GM20431 (cell line): ENCODE results near the gene CRTAC1.

Experiments
- in situ Hi-C: fragments of 300-500 bp; cut with MseI, MboI; formaldehyde crosslinking; loops from one replicate; pipeline ENCODE4 v1.15.0; 2020; ENCODE audit warnings: low sequenced_read_pairs; ENCODE audit not compliant: unreplicated experiment

The CRTAC1 gene, protein sequence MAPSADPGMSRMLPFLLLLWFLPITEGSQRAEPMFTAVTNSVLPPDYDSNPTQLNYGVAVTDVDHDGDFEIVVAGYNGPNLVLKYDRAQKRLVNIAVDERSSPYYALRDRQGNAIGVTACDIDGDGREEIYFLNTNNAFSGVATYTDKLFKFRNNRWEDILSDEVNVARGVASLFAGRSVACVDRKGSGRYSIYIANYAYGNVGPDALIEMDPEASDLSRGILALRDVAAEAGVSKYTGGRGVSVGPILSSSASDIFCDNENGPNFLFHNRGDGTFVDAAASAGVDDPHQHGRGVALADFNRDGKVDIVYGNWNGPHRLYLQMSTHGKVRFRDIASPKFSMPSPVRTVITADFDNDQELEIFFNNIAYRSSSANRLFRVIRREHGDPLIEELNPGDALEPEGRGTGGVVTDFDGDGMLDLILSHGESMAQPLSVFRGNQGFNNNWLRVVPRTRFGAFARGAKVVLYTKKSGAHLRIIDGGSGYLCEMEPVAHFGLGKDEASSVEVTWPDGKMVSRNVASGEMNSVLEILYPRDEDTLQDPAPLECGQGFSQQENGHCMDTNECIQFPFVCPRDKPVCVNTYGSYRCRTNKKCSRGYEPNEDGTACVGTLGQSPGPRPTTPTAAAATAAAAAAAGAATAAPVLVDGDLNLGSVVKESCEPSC

DNA sequence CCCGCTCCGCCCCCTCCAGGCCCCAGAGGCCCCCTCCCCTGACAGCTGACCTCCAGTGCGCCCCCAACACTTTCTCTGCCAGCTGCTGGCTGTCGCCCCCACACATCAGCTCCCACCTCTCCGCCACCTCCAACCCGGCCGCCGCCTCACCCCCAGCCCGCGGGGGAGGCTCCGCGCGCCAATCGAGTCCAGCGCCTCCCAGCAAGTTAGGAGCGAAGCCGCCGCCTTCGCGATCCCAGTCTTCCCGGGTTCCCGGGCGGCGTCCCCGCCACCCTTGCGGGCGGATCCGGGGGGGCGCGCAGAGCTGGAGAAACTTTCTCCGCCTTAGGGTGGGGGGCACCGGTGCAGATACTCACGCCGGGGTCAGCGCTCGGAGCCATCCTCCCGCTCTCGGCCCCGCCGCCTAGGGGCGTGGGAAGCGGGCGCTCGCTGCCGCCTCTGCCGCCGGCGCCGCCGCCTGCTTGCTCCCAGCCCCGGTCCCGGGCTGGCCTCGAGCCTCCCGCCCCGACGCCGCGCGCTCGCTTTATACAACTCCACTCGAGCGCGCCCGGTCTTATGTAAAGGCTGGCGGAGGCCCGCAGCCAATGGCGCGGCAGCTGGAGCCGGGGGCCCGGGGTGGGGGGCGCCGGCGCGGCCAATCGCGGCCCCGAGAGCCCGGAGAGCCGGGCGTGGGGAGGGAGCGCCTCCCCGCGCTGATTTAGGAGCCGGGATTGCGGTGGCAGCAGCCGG lies at the start of gene CRTAC1:
TSS of gene CRTAC1 (minus strand) at position 529 of the 729 bp plus-strand sequence. CDS start at position 380, 149 bp downstream.
- in situ Hi-C loops = no loop called here

DNA sequence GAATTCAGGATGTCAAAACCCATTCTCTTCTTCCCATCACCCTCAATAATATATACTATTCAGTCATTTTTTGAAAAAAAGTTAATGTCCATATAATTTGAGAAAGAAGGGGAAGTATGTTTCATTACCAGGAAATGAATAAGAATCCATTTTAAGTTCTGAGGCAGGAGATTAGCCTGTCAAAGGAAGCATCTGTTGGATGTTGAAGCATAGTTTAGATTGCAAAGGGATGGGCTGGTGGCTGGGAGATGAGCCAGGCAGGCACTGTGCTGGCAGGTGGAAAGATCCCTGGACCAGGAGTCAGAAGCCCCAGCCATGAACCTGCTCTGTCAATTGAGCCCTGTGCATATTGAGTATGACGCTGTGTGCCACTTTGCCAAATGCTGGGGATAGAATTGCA lies 48.4 kb upstream of the CRTAC1 start:
- in situ Hi-C loops = no loop called here

DNA sequence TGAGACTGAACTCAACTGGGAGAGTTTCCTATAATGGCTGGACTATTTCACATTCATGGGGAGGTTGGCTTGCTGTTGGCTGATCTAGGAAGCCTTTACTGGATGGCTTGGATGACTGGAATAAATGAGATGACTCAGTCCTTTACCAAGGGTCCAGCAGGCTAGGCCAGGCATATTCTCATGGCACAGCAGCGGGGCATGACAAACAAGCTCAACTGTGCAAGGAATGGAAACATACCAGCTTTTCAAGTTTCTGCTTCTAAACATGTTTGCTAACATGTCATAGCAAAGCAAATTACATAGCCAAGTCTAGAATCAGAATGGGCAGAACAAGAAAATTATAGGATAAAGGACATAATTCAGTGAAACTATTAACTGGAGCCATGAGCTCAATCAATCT lies 46.8 kb upstream of the CRTAC1 start:
- in situ Hi-C loops = no loop called here

DNA sequence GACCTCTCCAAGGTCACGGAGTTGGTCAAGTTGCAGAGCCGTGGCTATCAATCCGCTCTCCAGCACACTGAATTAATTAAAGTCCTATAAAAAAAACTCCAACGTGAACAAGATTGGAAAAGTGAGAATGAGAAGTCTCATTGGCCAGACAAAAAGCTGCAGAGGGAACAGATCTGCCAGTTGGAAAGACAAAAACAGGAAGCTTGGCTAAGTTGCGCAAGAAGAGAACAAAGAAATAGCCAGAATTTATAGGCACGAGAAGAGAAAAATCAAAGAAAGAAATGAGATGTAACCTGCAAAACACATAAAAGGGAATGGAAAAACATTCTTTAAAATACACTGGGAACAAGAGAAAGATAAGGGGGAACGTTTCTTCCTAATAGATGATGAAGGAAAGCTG lies 45.7 kb upstream of the CRTAC1 start:
- in situ Hi-C loops = no loop called here

DNA sequence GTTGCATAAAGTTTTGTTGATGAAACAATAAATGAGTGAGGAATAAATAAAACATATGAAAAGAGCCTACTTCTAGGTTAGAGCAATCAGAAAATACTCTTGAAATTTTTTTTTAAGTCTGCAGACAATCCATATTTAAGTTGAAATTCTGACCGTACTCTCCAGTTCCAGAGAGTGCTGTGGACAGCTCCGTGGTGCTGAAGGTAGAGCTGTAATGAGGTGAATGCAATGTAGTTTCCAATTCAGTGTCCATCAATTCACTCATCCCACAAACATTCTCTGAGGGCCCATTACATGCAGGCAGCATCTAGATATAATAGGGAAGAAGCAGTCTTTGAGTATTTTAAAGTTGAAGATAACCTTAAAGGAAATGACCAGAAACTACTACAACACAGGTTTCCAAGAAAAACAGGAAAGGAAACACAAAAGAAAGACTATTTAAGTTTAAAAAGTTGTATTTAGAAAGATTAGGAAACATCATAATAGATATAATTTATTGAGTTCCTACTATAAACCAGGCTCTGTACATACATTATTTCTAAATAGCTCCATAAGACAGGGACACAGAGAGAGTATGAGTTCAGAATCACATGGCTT lies 44.0 kb upstream of the CRTAC1 start:
- in situ Hi-C loops = no loop called here

DNA sequence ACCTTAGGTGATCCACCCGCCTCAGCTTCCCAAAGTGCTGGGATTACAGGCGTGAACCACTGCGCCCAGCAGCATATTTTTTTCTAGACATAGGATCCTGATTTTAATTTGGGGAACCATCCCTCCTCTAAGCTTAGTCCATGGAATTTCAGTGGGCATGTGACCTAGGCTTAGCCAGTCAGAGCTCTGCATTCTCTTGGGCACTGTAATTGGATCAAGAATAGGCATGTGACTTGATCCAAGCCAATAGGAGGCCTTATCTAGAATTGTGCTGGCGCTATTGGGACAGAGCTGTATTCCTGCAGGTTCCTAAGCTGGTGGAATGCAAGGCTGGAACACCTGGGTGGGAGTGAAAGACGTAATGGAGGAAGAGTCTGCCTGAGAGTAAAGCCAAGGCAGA lies 36.7 kb upstream of the CRTAC1 start:
- in situ Hi-C loops = no loop called here

DNA sequence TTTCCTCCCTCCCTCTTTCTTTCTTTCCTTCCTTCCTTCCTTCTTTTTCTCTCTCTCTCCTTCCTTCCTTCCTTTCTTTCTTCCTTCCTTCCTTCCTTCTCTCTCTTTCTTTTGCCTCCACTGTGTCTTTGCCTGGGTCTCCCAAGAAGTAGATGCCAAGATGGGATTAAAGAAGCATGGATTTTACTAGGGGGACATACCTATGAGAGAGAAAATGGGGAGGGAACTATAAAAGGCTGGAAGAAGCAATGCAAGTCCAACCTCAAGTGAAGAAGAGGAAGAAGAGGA lies 33.3 kb upstream of the CRTAC1 start:
- in situ Hi-C loops = no loop called here

DNA sequence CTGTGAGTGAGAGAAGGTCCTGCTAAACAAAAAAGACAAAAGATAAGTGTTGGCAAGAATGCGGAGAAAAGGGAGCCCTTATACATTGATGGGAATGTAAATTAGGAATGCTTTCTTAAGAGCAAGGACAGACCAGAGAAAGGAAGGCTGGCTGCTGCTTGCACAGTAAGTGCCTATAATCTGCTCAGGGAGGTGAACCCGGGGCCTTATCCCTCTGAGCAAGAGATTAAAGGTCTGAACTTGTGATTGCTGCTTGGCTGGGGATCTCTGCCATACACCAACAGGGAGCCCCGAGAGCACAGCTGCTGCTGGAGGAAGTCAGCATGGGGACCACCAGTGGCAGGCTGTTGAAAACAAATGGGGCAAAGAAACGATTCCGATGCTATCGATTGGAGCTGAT lies 32.0 kb upstream of the CRTAC1 start:
- in situ Hi-C loops = no loop called here

DNA sequence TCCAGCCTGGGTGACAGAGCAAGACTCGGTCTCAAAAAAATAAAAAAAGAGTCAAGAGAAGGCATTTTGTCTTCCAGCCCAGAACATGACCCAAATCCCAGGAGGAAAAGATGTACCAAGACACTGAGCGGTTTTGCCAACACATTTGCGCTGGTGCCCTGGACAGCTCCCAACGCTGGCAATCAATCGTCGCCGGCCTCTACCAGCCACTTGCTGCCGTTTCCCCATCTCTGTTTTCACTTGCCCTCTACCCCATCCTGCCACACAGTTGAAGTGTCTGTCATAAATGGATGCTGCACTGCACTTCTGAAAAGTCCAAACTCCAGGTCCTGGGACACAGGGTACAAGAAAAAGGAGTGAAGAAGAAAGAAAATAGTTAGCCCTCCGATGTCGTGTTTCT lies 29.7 kb upstream of the CRTAC1 start:
- in situ Hi-C loops = no loop called here

DNA sequence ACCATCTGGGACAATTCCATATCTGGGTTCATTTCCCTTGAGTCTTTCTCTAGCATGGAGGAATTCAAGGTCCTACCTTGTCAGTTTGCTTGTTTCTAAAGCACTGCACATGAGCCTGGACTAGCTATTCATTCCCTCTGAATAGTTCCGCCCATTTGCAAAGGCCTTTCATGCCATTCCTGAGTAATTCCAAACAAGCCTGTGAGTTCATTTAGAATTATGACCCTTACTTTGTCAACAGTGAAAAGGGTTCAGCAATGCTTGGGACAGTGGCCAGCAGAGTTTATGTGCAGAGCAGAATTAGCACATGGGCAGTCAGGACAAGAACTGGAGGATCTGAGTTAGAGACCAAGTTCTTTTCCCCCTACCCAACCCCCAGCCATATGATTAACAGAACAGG lies 27.9 kb upstream of the CRTAC1 start:
- in situ Hi-C loops = no loop called here

DNA sequence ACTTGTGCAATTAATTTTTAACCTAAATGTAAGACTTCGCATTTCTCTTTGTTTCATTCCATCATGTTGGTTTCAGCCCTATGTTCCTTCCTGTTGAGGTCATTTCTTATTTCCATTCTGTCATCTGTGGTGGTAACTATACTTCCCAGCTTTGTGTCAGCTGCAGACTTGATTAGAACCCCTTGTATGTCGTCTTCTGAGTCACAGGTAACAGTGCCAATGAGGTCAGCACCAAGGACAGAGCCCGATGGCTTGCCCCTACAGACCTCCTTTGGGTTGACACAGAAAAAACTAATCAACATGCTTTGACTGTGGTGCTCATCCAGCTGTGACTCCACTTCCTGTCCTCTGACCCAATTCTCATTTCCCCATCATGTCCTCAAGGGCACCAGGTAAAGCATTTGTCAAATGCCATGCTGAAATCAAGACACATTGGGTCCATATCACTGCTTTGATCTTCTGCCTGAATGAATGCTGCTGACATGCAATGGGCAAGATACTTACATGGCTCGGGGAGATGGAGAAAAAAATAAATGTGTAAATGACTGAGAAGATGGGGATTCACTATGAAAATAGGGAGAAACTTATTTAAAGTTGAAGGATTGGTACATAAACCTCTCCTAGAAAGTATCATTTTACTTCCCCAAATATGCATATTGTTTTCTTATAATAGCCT lies 25.6 kb upstream of the CRTAC1 start:
- in situ Hi-C loops = no loop called here

DNA sequence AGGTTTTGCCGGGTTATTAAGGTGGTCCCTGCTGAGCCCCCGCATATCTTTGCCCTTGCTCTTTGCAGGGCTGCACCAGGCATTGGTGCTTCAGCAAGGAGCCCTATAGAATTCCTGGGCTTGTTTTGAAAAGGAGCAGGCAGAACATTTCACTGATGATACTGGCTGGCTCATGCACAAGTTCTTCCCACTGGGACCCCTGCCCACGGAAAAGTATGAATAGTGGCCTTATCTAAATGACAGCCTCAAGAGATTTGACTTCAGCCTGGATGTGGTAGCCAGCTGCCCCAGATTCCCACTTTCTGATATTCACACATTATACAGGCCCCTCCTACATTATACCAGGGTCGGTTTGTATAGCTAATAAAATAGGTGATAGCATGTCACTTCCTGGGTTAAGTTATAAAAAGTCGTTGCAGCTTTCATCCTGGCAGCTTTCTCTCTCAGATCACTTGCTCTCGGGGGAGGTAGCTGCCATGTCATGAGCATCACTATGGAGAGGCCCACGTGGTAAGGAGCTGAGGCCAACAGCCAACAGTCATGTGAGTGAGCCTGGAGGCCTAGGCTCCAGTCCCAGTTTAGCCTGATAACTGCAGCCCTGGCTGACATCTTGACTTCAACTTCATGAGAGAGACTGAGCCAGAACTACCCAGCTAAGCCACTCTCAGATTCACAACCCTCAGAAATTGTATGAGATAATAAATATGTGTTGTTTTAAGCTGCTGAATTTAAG lies 16.8 kb upstream of the CRTAC1 start:
- in situ Hi-C loops = loop anchor here (10.0 kb wide), 1 partner anchor 132 kb away; no protein-coding TSS in a partner anchor

DNA sequence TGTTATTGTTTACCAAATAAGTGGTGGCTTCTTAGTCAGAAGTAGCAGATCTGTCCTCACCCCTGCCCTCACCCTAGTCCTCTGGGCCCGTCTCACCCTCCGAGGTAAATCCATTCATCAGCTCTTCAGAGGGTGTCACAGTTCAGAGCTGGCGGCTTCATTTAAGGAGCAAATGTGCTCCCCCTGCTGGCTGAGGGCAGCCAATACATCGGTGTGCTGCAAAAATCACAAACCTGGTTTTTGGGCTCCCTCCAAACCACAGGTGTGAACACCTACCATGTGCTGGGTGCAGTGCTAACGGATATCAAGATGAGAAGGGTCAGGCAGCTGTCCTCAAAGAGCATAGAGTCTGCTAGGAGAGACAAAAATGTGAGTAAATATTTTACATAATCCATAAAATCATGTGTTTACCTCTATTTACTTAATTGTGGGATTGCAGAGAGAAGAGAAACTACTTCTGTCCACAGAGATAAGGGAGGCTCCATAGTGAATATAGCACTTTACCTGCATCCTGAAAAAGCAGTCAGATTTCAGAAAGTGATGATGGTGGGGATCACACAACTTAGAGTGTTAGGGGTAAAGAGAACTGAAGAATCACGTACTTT lies 15.5 kb upstream of the CRTAC1 start:
- in situ Hi-C loops = loop anchor here (10.0 kb wide), 1 partner anchor 131 kb away; no protein-coding TSS in a partner anchor

DNA sequence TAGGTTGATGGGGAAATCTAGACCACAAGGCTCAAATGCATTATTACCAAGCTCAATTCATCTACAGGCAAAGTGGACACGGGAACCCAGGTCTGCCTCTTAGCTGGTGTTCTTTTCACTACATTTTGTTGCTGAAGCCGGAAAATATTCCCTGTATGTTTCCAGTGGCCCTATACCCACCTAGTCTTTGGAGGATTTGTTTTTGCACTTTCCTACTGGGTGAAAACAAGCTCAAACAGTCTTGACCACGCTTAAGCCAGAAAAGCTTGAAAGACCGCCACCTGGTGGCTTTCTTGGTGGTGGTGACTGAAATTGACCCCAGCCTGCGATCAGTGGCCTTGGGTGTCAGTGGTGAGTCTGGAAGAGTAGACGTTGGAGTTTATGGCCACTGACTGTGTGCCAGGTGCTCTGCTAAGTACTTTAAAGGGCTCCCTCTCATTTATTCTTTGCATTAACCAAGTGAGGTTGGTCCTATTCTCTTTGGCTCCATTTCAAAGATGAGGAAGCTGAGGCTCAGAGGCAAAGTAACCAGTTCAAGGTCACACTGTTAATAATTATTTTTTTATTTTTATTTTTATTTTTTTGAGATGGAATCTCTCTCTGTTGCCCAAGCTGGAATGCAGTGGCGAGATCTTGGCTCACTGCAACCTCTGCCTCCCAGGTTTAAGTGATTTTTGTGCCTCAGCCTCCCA lies 11.1 kb upstream of the CRTAC1 start:
- in situ Hi-C loops = loop anchor here (10.0 kb wide), 1 partner anchor 127 kb away; no protein-coding TSS in a partner anchor

DNA sequence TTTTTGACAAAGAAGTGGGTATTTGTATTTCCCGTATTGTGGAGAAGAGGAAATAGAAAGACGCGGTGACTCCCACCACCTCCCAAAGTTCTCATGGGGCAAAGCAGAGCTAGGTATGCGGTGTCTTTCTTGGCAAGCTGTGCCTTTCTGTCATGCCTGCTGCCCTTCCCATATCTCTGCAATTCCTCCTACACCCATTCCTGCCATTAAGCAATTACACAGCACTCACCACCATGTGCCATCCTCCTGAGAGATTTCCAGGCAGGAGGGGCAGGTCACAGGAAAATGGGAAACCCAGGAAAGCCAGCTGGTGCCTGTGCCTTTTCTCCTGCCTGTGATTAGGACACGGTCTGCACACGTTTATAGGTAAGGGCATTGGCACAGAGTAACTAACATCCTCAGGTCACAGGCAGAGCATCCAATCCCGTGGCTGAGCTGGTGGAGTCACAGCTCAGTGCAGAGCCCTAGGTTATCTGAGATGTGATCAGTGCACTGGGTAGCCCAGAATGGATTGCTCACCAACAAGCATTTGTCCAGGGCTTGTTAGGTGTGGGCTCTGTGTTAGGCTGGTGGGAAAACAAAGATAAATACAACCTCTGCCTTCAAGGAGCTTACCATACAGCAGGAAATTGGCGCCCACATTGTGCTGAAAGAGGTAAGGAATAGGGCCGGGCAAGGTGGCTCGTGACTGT lies 9.4 kb upstream of the CRTAC1 start:
- in situ Hi-C loops = loop anchor here (10.0 kb wide), 1 partner anchor 125 kb away; no protein-coding TSS in a partner anchor

DNA sequence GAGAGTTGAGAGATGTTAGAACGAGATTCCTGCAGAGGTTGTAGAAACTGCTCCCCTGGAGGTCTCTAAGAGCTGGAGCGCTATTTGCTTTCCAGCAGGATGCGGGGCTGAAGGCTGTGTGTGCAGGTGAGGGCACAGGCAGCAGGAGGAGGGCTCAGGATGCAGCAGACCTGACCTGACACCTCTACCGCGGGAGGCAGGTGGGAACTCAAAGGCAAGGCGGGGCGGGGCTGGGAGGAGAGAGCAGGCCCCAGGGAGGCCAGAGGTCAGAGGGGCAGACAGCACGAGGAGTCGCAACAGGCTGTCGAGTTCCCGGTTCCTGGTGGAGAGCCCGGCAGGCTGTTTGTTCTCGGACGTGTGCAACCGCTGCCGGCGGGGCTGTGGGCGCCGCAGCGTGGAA lies 7.9 kb upstream of the CRTAC1 start:
- in situ Hi-C loops = no loop called here

DNA sequence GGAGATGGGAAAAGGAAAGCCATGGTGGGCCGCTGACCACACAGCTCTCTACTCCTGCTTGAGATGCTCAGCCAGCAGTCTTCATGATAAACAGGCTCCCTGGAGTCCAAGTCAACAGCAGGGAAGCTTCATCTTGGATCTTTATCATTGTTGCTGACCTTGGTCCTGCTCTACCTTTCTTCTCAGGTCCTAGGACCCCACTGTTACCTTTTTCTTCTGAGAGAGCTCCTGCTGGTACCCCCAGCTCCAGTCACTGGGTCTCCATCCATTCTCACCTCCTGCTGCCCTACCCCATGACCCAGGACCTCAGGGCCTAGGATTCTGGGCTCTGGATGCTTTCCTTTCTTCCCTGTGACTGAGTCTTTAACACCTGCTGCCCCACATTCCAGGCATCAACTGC lies 5.2 kb upstream of the CRTAC1 start:
- in situ Hi-C loops = no loop called here

DNA sequence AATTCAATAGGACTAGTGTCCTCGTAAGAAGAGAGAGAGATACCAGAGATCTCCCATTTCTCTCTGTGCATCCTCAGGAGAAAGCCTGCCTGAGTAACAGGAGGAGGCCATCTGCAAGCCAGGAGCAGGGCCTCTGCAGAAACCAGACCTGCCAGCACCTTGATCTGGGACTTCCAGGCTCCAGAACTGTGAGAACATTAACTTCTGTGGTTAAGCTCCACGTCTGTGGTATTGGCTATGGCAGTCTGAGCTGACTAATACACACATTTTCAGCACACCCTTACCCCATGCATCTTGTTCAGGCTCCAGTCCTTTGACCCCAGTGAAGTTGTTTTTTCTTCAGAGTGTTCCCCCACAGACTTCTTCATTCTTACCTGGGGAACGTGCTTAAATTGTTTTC lies 3.1 kb upstream of the CRTAC1 start:
- in situ Hi-C loops = no loop called here
